WERI-Rb-1 (cell line): ENCODE measurements around the gene EIF2S1.
A peak's percentile ranks its signal among the peaks of the same experiment; 100 is the strongest.

Source experiments
- DNase-seq: peaks from one replicate; pipeline ENCODE4 v3.0.0-alpha.2; 2020
- H3K27ac ChIP-seq: fragments of 250-450 bp; sonication (Bioruptor Pico); 2 replicates; pipeline ENCODE4 v1.5.1; 2020; ENCODE audit warnings: mild to moderate bottlenecking, moderate library complexity
- H3K27me3 ChIP-seq: fragments of 250-450 bp; sonication (Bioruptor Pico); 2 replicates; pipeline ENCODE4 v1.5.1; 2021; ENCODE audit warnings: mild to moderate bottlenecking, low read depth, moderate library complexity; ENCODE audit not compliant: insufficient read depth, severe bottlenecking
- H3K36me3 ChIP-seq: fragments of 250-450 bp; sonication (Bioruptor Pico); 2 replicates; pipeline ENCODE4 v1.5.1; 2020; ENCODE audit warnings: mild to moderate bottlenecking, moderate library complexity
- H3K4me3 ChIP-seq: 2 replicates; pipeline ENCODE4 v1.5.1; 2011; ENCODE audit warnings: low read depth, mild to moderate bottlenecking, control low read depth, low read length
- H3K9me3 ChIP-seq: fragments of 250-450 bp; sonication (Bioruptor Pico); 2 replicates; pipeline ENCODE4 v1.5.1; 2021; ENCODE audit warnings: mild to moderate bottlenecking, moderate library complexity; ENCODE audit not compliant: severe bottlenecking
- CTCF ChIP-seq: IDR thresholded peaks from 2 replicates; pipeline ENCODE4 v1.5.1; 2011; ENCODE audit warnings: low read depth, mild to moderate bottlenecking, control low read depth, inconsistent platforms, low read length

Gene EIF2S1

GRCh38 chr14:67377916-67378315 lies 17.8 kb downstream of the EIF2S1 start:
- no peaks in the 10 kb centered on the region for H3K9me3 ChIP-seq
- H3K27me3 ChIP-seq: no peaks in the 10 kb centered on the region
- no peak overlapping the region for H3K27ac ChIP-seq
- DNase-seq: no peak
- no peak for TF ChIP-seq CTCF
- peaks cover 86% of the 10 kb centered on the region for H3K36me3 ChIP-seq
- no peak overlapping the region for H3K4me3 ChIP-seq

- Histone ChIP-seq H3K36me3 (peaks cover 60% of the 10 kb centered on the region), H3K4me3 (no peak overlapping the region), H3K9me3 (no peaks in the 10 kb centered on the region), H3K27me3 (no peaks in the 10 kb centered on the region), H3K27ac (no peak overlapping the region)
- no peak for TF ChIP-seq CTCF
- no peak for DNase-seq
Observed at GRCh38 chr14:67385120-67385519, 25.0 kb downstream of the EIF2S1 start.

GRCh38 chr14:67385618-67386017 lies 25.5 kb downstream of the EIF2S1 start:
- H3K9me3 ChIP-seq: no peaks in the 10 kb centered on the region
- TF ChIP-seq CTCF: no peak
- H3K27me3 ChIP-seq: no peaks in the 10 kb centered on the region
- no peak overlapping the region for H3K27ac ChIP-seq
- peaks cover 55% of the 10 kb centered on the region for H3K36me3 ChIP-seq
- H3K4me3 ChIP-seq: no peak overlapping the region
- no peak for DNase-seq

- Histone ChIP-seq H3K27me3 (no peaks in the 10 kb centered on the region), H3K9me3 (no peaks in the 10 kb centered on the region), H3K36me3 (peaks cover 39% of the 10 kb centered on the region), H3K27ac (no peak overlapping the region), H3K4me3 (no peak overlapping the region)
- DNase-seq: no peak
- TF ChIP-seq CTCF: no peak
Observed at GRCh38 chr14:67387195-67387594, 27.1 kb downstream of the EIF2S1 start.

- Histone ChIP-seq H3K27me3 (no peaks in the 10 kb centered on the region), H3K4me3 (no peak overlapping the region), H3K9me3 (no peaks in the 10 kb centered on the region), H3K36me3 (peaks cover 19% of the 10 kb centered on the region), H3K27ac (no peak overlapping the region)
- no peak for TF ChIP-seq CTCF
- DNase-seq: no peak
Observed at GRCh38 chr14:67389275-67389674, 29.1 kb downstream of the EIF2S1 start.

- H3K27ac ChIP-seq: no peak overlapping the region
- H3K9me3 ChIP-seq: no peaks in the 10 kb centered on the region
- H3K36me3 ChIP-seq: peaks cover 12% of the 10 kb centered on the region
- H3K27me3 ChIP-seq: no peaks in the 10 kb centered on the region
- H3K4me3 ChIP-seq: no peak overlapping the region
- TF ChIP-seq CTCF: peak; percentile 13; the same call in 1 of the 2 replicates
- DNase-seq: no peak
Observed at GRCh38 chr14:67389811-67390534, 29.8 kb downstream of the EIF2S1 start.
